PC-9 (cell line): ENCODE data around the gene ARHGEF28. TPM values are rescaled to one million over a fixed set of nuclear protein-coding genes. Genes with fewer than 3 reads are reported as not detected.

Experiments used
- BruUV-seq: library from RNA; stranded (reverse); fragments of 400-500 nt; replicated peaks from 2 replicates; lab custom pipeline; 2021; lab: Mats Ljungman, UMichigan
- CTCF ChIA-PET: fragments of 300-600 bp; sonication (Branson Sonifier 250); formaldehyde crosslinking; loops from one replicate; lab custom pipeline; 2022; ENCODE audit warnings: antibody characterized with exemption; lab: Charles Lee
- POLR2A ChIA-PET: fragments of 300-600 bp; sonication (Branson Sonifier 250); formaldehyde crosslinking; loops from one replicate; lab custom pipeline; 2022; ENCODE audit warnings: antibody characterized with exemption; ENCODE audit not compliant: unreplicated experiment; lab: Charles Lee
- DNase-seq, 2 experiments: peaks; one replicate each; pipeline versions ENCODE4 v3.0.0 to v3.0.0-alpha.2; 2015 to 2022; ENCODE audit warnings: mixed read lengths in 1 of 2
- H2AFZ ChIP-seq: fragments of 200-600 bp; sonication (generic); 2 replicates; pipeline ENCODE4 v1.8.1; 2017; ENCODE audit warnings: antibody characterized with exemption
- H3F3A ChIP-seq: fragments of 200-600 bp; sonication (generic); 2 replicates; pipeline ENCODE4 v1.8.1; 2017; ENCODE audit warnings: antibody characterized with exemption, mild to moderate bottlenecking, low read depth; ENCODE audit not compliant: insufficient read depth
- H3K27ac ChIP-seq: fragments of 200-600 bp; sonication (generic); 2 replicates; pipeline ENCODE4 v1.6.1; 2016; ENCODE audit warnings: mixed run types
- H3K27me3 ChIP-seq: fragments of 200-600 bp; sonication (generic); 2 replicates; pipeline ENCODE4 v1.6.1; 2016; ENCODE audit warnings: low read depth, mixed run types; ENCODE audit not compliant: insufficient read depth
- H3K36me3 ChIP-seq: fragments of 200-600 bp; sonication (generic); 2 replicates; pipeline ENCODE4 v1.6.1; 2016; ENCODE audit warnings: low read depth, mixed run types
- H3K4me1 ChIP-seq: fragments of 200-600 bp; sonication (generic); replicated peaks from 2 replicates; pipeline ENCODE4 v1.6.1; 2016; ENCODE audit warnings: mixed run types; ENCODE audit not compliant: insufficient read depth
- H3K4me2 ChIP-seq: fragments of 200-600 bp; sonication (generic); 2 replicates; pipeline ENCODE4 v1.6.1; 2017; ENCODE audit warnings: mixed run types
- H3K4me3 ChIP-seq: fragments of 200-600 bp; sonication (generic); 2 replicates; pipeline ENCODE4 v1.6.1; 2016; ENCODE audit warnings: mixed run types
- H3K79me2 ChIP-seq: fragments of 200-600 bp; sonication (generic); 2 replicates; pipeline ENCODE4 v1.6.1; 2017; ENCODE audit warnings: low read depth, mixed run types
- H3K9me2 ChIP-seq: fragments of 200-600 bp; sonication (generic); 2 replicates; pipeline ENCODE4 v1.8.1; 2017; ENCODE audit warnings: mild to moderate bottlenecking; ENCODE audit not compliant: insufficient read depth
- H3K9me3 ChIP-seq: fragments of 200-600 bp; sonication (generic); 2 replicates; pipeline ENCODE4 v1.8.1; 2016; ENCODE audit warnings: low read depth; ENCODE audit not compliant: insufficient read depth
- H4K20me1 ChIP-seq: fragments of 200-600 bp; sonication (generic); 2 replicates; pipeline ENCODE4 v1.8.1; 2017; ENCODE audit not compliant: insufficient read depth
- EZH2 ChIP-seq: fragments of 200-600 bp; sonication (generic); IDR thresholded peaks from 2 replicates; pipeline ENCODE4 v1.8.0; 2017; ENCODE audit warnings: antibody characterized with exemption, low read depth
- intact Hi-C: fragments of 100-400 bp; cut with micrococcal nuclease; formaldehyde crosslinking; loops from one replicate; pipeline ENCODE4 v1.10.0; 2022; ENCODE audit not compliant: unreplicated experiment
- total RNA-seq: library from RNA; stranded (reverse); gene quantifications from 2 replicates; pipeline ENCODE4 v1.2.3, GENCODE V29; 2021
- TF ChIP-seq, protein P1 (sequence below): fragments of 200-600 bp; sonication (generic); conservative IDR thresholded peaks from 2 replicates; pipeline ENCODE4 v1.6.1; 2017; ENCODE audit warnings: mixed run types, antibody characterized with exemption, mild to moderate bottlenecking, moderate library complexity

ARHGEF28 gene
- total RNA-seq, 1 experiment from 2014 or later: 77.5 TPM

DNA sequence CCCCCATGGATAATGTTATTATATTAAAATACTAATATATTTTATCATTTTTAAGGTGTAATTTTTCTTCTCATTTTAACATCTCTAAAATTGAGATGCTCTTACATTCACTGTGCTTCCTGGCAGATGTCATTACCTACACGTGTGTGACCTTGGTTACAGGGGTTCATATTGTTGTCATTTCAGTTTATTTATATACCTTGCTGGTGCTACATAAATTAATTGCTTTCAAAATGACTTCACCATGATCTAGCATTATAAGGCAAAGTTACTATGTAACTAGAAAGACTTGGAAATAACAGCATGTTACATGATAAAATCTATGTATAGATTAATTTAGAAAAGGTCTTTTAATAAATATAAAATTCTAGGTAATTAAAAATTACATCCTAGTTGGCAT lies 60.9 kb downstream of the ARHGEF28 start:
- Histone ChIP-seq H2AFZ (no peak overlapping the region), H4K20me1 (no peaks in the 10 kb centered on the region), H3K27ac (no peak overlapping the region), H3K4me2 (no peak overlapping the region), H3K9me2 (no peaks in the 10 kb centered on the region), H3K4me1 (peaks cover 17% of the 10 kb centered on the region), H3F3A (peaks cover 11% of the 10 kb centered on the region; the same call in 1 of the 2 replicates), H3K27me3 (no peaks in the 10 kb centered on the region), H3K9me3 (no peaks in the 10 kb centered on the region), H3K4me3 (no peak overlapping the region), H3K79me2 (no peaks in the 10 kb centered on the region; the same call in none of the 2 replicates), H3K36me3 (peaks cover 33% of the 10 kb centered on the region)
- BruUV-seq: no TSS peak
- POLR2A ChIA-PET: no interaction called here
- TF ChIP-seq EZH2: no peak
- TF ChIP-seq, protein P1, sequence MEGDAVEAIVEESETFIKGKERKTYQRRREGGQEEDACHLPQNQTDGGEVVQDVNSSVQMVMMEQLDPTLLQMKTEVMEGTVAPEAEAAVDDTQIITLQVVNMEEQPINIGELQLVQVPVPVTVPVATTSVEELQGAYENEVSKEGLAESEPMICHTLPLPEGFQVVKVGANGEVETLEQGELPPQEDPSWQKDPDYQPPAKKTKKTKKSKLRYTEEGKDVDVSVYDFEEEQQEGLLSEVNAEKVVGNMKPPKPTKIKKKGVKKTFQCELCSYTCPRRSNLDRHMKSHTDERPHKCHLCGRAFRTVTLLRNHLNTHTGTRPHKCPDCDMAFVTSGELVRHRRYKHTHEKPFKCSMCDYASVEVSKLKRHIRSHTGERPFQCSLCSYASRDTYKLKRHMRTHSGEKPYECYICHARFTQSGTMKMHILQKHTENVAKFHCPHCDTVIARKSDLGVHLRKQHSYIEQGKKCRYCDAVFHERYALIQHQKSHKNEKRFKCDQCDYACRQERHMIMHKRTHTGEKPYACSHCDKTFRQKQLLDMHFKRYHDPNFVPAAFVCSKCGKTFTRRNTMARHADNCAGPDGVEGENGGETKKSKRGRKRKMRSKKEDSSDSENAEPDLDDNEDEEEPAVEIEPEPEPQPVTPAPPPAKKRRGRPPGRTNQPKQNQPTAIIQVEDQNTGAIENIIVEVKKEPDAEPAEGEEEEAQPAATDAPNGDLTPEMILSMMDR: no peak
- intact Hi-C loops: no loop called here
- no peak for DNase-seq
- CTCF ChIA-PET: no interaction called here

DNA sequence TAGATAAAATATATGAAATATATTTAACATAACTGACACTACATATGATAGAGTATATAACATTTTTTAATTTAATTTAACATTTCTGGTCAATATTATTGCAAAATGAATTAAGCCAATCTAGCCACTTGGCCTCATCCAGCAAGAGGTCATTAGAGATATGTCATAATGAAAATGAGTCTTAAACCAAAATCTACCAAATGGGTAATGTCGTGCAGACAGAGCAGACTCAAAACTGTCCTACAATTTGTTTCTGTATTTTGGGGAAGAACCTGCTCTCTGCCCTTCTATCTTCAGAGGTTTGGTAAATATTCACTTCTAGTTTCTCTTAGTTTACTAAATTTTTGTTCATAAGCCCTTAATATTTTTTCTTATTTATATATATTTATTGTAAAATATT lies 61.4 kb downstream of the ARHGEF28 start:
- Histone ChIP-seq H3F3A (peaks cover 12% of the 10 kb centered on the region; the same call in 1 of the 2 replicates), H3K27ac (no peak overlapping the region), H2AFZ (no peak overlapping the region), H3K4me1 (peaks cover 21% of the 10 kb centered on the region), H4K20me1 (no peaks in the 10 kb centered on the region), H3K4me2 (no peak overlapping the region), H3K27me3 (no peaks in the 10 kb centered on the region), H3K36me3 (peaks cover 33% of the 10 kb centered on the region), H3K4me3 (no peak overlapping the region), H3K9me3 (no peaks in the 10 kb centered on the region), H3K79me2 (no peaks in the 10 kb centered on the region; the same call in none of the 2 replicates), H3K9me2 (no peaks in the 10 kb centered on the region)
- POLR2A ChIA-PET: no interaction called here
- no TSS peak for BruUV-seq
- no peak for DNase-seq
- intact Hi-C loops: no loop called here
- TF ChIP-seq, protein P1: no peak
- no peak for TF ChIP-seq EZH2
- CTCF ChIA-PET: no interaction called here

DNA sequence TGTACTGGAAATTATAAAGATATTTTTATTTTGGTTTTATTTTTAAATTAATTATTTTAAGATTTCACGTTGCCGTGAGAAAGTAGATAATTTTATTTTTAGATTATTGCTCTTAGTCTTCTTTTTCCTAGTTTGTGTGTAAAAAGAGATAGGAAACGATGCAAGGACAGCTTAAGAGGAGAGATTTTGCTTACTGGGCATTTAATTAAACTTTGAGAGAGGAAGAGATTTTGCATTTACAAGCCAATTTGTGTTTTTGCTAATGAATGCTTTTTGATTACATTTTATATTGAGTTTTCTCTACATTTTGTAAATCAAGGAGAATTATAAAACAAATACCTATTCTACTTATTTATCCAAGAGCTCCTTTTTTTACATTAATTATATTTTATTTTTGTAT lies 64.0 kb downstream of the ARHGEF28 start:
- H3K4me3 ChIP-seq: no peak overlapping the region

More for the DNA sequence above, 64.0 kb downstream of the ARHGEF28 start:
- DNase-seq: no peak
- no peak overlapping the region for H3K27ac ChIP-seq
- H3K4me2 ChIP-seq: no peak overlapping the region
- H3K79me2 ChIP-seq: peaks cover 16% of the 10 kb centered on the region
- peaks cover 12% of the 10 kb centered on the region; the same call in 1 of the 2 replicates for H3F3A ChIP-seq
- no peaks in the 10 kb centered on the region for H3K9me3 ChIP-seq
- H3K36me3 ChIP-seq: peaks cover 25% of the 10 kb centered on the region
- TF ChIP-seq, protein P1: no peak
- no peak for TF ChIP-seq EZH2
- no peaks in the 10 kb centered on the region for H3K9me2 ChIP-seq
- BruUV-seq: no TSS peak
- no peaks in the 10 kb centered on the region for H3K27me3 ChIP-seq
- CTCF ChIA-PET: no interaction called here
- intact Hi-C loops: loop anchor here (5.0 kb wide), 2 partner anchors 63 to 83 kb away; partner anchors contain the start of gene ARHGEF28
- no peak overlapping the region for H2AFZ ChIP-seq
- peaks cover 35% of the 10 kb centered on the region for H3K4me1 ChIP-seq
- H4K20me1 ChIP-seq: no peaks in the 10 kb centered on the region
- POLR2A ChIA-PET: interaction anchor here (0.6 to 0.8 kb wide), 3 partner anchors 36 to 84 kb away, joined by 3 to 6 read pairs (median 6); no protein-coding TSS in a partner anchor
